ENCODE measurements around the gene ABCG4.

ABCG4 gene

GRCh38 chr11:119181677-119182412, 33.0 kb downstream of the ABCG4 start:
- no peak for TF ChIP-seq FOXP2 (optimal IDR thresholded peaks at IDR 0.05; ENCODE audit: borderline replicate concordance, extremely low read depth, extremely low read length, insufficient read depth)
- no peak for TF ChIP-seq POLR2AphosphoS5 (IDR thresholded peaks at IDR 0.05; ENCODE audit: low read depth, low read length)
- TF ChIP-seq TAF1 (IDR thresholded peaks at IDR 0.05; ENCODE audit: borderline replicate concordance, insufficient read depth, low read length) = no peak
- TF ChIP-seq, protein P1, sequence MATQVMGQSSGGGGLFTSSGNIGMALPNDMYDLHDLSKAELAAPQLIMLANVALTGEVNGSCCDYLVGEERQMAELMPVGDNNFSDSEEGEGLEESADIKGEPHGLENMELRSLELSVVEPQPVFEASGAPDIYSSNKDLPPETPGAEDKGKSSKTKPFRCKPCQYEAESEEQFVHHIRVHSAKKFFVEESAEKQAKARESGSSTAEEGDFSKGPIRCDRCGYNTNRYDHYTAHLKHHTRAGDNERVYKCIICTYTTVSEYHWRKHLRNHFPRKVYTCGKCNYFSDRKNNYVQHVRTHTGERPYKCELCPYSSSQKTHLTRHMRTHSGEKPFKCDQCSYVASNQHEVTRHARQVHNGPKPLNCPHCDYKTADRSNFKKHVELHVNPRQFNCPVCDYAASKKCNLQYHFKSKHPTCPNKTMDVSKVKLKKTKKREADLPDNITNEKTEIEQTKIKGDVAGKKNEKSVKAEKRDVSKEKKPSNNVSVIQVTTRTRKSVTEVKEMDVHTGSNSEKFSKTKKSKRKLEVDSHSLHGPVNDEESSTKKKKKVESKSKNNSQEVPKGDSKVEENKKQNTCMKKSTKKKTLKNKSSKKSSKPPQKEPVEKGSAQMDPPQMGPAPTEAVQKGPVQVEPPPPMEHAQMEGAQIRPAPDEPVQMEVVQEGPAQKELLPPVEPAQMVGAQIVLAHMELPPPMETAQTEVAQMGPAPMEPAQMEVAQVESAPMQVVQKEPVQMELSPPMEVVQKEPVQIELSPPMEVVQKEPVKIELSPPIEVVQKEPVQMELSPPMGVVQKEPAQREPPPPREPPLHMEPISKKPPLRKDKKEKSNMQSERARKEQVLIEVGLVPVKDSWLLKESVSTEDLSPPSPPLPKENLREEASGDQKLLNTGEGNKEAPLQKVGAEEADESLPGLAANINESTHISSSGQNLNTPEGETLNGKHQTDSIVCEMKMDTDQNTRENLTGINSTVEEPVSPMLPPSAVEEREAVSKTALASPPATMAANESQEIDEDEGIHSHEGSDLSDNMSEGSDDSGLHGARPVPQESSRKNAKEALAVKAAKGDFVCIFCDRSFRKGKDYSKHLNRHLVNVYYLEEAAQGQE (IDR thresholded peaks at IDR 0.05; ENCODE audit: insufficient read depth in 1 of 2, low read depth in 2 of 2, low read length in 2 of 2) = no peak
- TF ChIP-seq SIN3A (IDR thresholded peaks at IDR 0.05; ENCODE audit: borderline replicate concordance, insufficient read depth, low read length) = no peak

DNA sequence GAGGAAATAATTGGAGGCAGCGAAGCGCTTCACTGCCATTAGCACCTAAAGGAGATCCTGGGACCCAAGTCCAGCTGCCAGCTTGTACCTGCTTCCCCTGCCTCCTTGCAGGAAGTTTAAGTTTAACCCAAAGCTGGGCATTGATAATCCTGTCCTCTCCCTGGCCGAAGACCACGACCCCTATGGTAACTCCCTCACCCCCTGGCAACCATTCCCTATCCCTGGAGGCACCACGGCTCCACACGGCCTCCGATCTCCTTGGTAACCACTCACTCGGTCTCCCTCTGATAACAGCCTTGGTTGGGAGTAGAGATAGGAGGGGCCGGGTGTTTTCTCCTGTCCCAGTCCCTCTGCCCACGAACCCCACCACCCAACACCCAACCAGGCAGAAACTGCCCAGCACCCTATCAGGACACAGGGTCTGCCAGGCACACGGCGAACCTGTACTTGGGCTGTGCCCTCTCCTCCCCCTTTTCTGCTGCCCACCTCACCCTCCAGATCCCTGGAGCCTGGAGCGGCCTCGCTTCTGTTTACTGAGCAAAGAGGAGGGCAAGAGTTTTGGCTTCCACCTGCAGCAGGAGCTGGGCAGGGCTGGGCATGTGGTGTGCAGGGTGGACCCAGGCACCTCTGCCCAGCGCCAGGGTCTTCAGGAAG, 37.3 kb downstream of the ABCG4 start:
- TF ChIP-seq POLR2AphosphoS5 (IDR thresholded peaks at IDR 0.05; ENCODE audit: low read depth, low read length) = no peak
- no peak for TF ChIP-seq TAF1 (IDR thresholded peaks at IDR 0.05; ENCODE audit: borderline replicate concordance, insufficient read depth, low read length)
- no peak for TF ChIP-seq FOXP2 (optimal IDR thresholded peaks at IDR 0.05; ENCODE audit: borderline replicate concordance, extremely low read depth, extremely low read length, insufficient read depth)
- TF ChIP-seq, protein P1 (IDR thresholded peaks at IDR 0.05; ENCODE audit: insufficient read depth in 1 of 2, low read depth in 2 of 2, low read length in 2 of 2) = no peak
- TF ChIP-seq SIN3A (IDR thresholded peaks at IDR 0.05; ENCODE audit: borderline replicate concordance, insufficient read depth, low read length) = no peak

- TF ChIP-seq, protein P1 (IDR thresholded peaks at IDR 0.05; ENCODE audit: insufficient read depth in 1 of 2, low read depth in 2 of 2, low read length in 2 of 2) = no peak
- TF ChIP-seq SIN3A (IDR thresholded peaks at IDR 0.05; ENCODE audit: borderline replicate concordance, insufficient read depth, low read length) = no peak
- TF ChIP-seq TAF1 (IDR thresholded peaks at IDR 0.05; ENCODE audit: borderline replicate concordance, insufficient read depth, low read length) = no peak
- TF ChIP-seq POLR2AphosphoS5 (IDR thresholded peaks at IDR 0.05; ENCODE audit: low read depth, low read length) = no peak
These were observed 38.5 kb downstream of the ABCG4 start for GRCh38 chr11:119187123-119187892.

DNA sequence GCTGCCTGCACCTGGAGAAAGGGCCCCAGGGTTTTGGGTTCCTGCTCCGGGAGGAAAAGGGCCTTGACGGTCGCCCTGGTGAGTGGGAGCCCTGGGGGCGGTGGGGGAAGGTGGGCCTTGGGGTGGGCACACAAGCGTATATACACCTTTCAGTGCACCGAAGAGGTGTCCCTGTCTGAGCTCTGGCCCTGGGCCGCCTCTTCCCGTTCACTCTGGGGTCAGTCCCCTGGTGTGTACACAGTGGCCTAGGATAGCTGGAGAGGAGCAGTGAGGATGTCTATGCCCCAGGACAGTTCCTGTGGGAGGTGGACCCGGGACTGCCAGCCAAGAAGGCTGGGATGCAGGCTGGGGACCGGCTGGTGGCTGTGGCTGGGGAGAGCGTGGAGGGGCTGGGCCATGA, 39.2 kb downstream of the ABCG4 start:
- TF ChIP-seq FOXP2 (optimal IDR thresholded peaks at IDR 0.05; ENCODE audit: borderline replicate concordance, extremely low read depth, extremely low read length, insufficient read depth) (no peak), SIN3A (IDR thresholded peaks at IDR 0.05; ENCODE audit: borderline replicate concordance, insufficient read depth, low read length) (no peak), TAF1 (IDR thresholded peaks at IDR 0.05; ENCODE audit: borderline replicate concordance, insufficient read depth, low read length) (no peak), POLR2AphosphoS5 (IDR thresholded peaks at IDR 0.05; ENCODE audit: low read depth, low read length) (no peak)
- TF ChIP-seq, protein P1 (IDR thresholded peaks at IDR 0.05; ENCODE audit: insufficient read depth in 1 of 2, low read depth in 2 of 2, low read length in 2 of 2) = no peak

Measured in PFSK-1 (cell line).